ENCODE data around the gene TBX20.

GRCh38 chr7:35261041-35261440 lies 7.1 kb upstream of the TBX20 start:
- TF ChIP-seq CBX5 (IDR thresholded peaks at IDR 0.05; ENCODE audit: low read depth, low read length) (no peak), CTCF (IDR thresholded peaks at IDR 0.05; ENCODE audit: control extremely low read depth in 1 of 3, insufficient read depth in 1 of 3, low read depth in 1 of 3, low read length in 3 of 3) (no peak)

Data from H1 (cell line).